Neural crest cell (in vitro differentiated cells): ENCODE data around the gene KRTAP1-3. TPM values are rescaled to one million over a fixed set of nuclear protein-coding genes. Genes with fewer than 3 reads are reported as not detected.

Experiments
- DNase-seq: peaks from one replicate; pipeline ENCODE4 v3.0.0; 2021; ENCODE audit warnings: low read depth, mixed read lengths, low spot score
- H3K27ac Mint-ChIP-seq: one replicate; pipeline ENCODE4 v1.8.0; 2021; ENCODE audit warnings: mild to moderate bottlenecking, mixed read lengths; ENCODE audit not compliant: unreplicated experiment
- H3K27me3 Mint-ChIP-seq: 2 replicates; pipeline ENCODE4 v1.8.0; 2021; ENCODE audit warnings: low read depth, mild to moderate bottlenecking, mixed read lengths
- H3K36me3 Mint-ChIP-seq: 2 replicates; pipeline ENCODE4 v1.8.0; 2021; ENCODE audit warnings: low read depth, mild to moderate bottlenecking, mixed read lengths
- H3K4me1 Mint-ChIP-seq: 2 replicates; pipeline ENCODE4 v1.8.0; 2021; ENCODE audit warnings: mixed read lengths
- H3K4me3 Mint-ChIP-seq: one replicate; pipeline ENCODE4 v1.8.0; 2021; ENCODE audit warnings: mild to moderate bottlenecking, mixed read lengths
- H3K9me3 Mint-ChIP-seq: 2 replicates; pipeline ENCODE4 v1.8.0; 2021; ENCODE audit warnings: mixed read lengths
- total RNA-seq: library from RNA; stranded (reverse); gene quantifications from 2 replicates; pipeline ENCODE4 v1.2.1, GENCODE V29; 2021
- TF ChIP-seq, protein P1 (sequence below): fragments of 200-600 bp; sonication (generic); conservative IDR thresholded peaks from 2 replicates; pipeline ENCODE4 v1.5.0; 2021; ENCODE audit warnings: antibody characterized with exemption, mild to moderate bottlenecking

KRTAP1-3 gene
- total RNA-seq, 1 donor from 2014 or later, result not detected

DNA sequence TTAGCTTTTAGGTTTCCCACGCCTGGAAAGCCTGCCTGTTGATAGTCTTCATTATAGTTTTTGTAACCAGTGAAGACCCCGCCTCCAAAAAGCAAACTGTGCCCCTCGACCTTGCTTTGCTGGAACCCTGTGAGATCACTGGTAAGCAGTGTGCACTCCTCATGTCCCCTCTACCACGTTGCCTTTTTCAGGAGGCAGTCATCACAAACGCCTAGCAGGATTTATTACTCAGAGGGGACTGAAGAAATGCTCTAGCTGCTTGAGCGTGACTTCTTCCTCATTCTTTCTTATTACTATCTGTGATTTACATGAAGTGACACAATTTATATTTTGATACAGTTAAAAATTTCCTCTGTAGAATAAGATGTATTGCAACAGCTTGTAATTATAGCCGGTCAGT lies 19.2 kb downstream of the KRTAP1-3 start:
- Mint-ChIP-seq H3K4me1 (peaks cover 5% of the 10 kb centered on the region), H3K36me3 (no peaks in the 10 kb centered on the region), H3K9me3 (no peaks in the 10 kb centered on the region), H3K27me3 (no peaks in the 10 kb centered on the region), H3K27ac (no peak overlapping the region), H3K4me3 (no peak overlapping the region)
- TF ChIP-seq, protein P1, sequence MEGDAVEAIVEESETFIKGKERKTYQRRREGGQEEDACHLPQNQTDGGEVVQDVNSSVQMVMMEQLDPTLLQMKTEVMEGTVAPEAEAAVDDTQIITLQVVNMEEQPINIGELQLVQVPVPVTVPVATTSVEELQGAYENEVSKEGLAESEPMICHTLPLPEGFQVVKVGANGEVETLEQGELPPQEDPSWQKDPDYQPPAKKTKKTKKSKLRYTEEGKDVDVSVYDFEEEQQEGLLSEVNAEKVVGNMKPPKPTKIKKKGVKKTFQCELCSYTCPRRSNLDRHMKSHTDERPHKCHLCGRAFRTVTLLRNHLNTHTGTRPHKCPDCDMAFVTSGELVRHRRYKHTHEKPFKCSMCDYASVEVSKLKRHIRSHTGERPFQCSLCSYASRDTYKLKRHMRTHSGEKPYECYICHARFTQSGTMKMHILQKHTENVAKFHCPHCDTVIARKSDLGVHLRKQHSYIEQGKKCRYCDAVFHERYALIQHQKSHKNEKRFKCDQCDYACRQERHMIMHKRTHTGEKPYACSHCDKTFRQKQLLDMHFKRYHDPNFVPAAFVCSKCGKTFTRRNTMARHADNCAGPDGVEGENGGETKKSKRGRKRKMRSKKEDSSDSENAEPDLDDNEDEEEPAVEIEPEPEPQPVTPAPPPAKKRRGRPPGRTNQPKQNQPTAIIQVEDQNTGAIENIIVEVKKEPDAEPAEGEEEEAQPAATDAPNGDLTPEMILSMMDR, result no peak
- no peak for DNase-seq

DNA sequence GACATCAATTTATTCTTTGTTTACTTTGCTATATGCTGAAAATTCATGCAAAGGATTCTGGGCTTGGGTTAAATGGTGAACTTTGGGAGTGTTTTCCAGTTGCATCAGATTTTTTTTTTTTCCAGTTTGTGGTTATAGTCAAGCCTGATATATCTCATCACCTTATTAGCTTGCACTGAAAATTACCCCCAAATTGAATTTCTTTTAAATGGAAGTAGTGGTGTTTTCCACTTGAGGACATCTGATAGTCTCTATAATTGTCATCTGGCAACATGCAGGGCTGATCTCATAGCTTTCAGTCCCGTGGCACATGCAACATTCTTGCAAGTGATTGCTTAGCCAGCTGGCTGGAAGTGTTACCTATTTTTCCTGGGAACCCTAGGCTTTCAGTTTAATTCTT lies 21.1 kb downstream of the KRTAP1-3 start:
- no peaks in the 10 kb centered on the region for H3K36me3 Mint-ChIP-seq
- no peak overlapping the region for H3K4me3 Mint-ChIP-seq
- H3K9me3 Mint-ChIP-seq, result no peaks in the 10 kb centered on the region
- no peak for DNase-seq
- H3K4me1 Mint-ChIP-seq, result peaks cover 5% of the 10 kb centered on the region
- no peaks in the 10 kb centered on the region for H3K27me3 Mint-ChIP-seq
- TF ChIP-seq, protein P1, result no peak
- H3K27ac Mint-ChIP-seq, result no peak overlapping the region

DNA sequence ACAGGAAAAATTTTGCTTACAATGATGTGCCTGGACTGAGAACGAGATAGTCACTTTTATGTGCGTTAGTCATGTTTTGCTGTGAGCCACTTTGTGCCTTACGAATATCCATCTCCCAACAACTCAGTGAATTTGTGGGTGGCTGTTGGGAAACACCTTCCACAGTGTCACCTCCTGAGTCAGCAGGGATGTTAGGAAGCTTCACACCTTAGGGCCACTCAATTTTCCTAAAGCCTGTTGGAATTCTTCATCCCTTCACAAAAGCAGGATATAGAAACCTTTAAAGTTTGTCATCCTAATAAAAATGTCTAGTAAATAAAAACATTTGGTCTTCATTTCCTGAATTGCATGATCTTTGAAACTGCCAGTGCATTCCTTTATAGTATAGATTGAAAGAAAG lies 21.5 kb downstream of the KRTAP1-3 start:
- DNase-seq, result no peak
- H3K4me1 Mint-ChIP-seq, result peaks cover 5% of the 10 kb centered on the region
- no peaks in the 10 kb centered on the region for H3K36me3 Mint-ChIP-seq
- no peaks in the 10 kb centered on the region for H3K9me3 Mint-ChIP-seq
- TF ChIP-seq, protein P1, result no peak
- H3K27ac Mint-ChIP-seq, result no peak overlapping the region
- no peaks in the 10 kb centered on the region for H3K27me3 Mint-ChIP-seq
- H3K4me3 Mint-ChIP-seq, result no peak overlapping the region

DNA sequence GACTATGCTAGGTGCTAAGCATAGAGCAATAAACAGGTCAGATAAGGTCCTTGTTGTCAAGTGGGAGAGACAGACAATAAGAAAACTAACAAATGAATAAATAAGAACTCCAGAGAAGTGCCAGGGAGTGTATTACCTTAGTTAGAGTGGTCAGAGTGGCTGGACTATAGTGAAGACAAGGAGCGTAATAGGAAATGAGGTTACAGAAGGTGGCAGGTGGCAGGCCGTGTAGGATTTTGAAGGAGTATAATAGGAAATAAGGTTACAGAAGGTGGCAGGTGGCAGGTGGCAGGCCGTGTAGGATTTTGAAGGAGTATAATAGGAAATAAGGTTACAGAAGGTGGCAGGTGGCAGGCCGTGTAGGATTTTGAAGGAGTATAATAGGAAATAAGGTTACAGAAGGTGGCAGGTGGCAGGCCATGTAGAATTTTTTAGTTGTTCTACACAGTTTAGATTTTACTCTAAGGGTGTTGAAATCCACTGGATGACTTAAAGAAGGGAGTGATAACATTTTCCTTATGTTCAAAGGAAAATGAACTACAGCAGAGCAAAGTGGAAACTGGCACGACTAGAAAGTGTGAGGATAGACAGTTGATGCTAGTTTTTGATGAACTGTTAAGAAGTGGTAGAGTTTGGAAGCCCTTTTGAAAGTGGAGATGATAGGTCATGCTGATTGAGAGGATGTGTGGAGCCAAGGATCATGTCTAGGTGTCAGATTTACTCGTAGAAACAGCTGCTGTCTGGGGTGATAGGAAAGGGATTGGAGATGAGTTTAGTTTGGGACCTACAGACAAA lies 22.2 kb downstream of the KRTAP1-3 start:
- H3K27ac Mint-ChIP-seq, result no peak overlapping the region
- no peaks in the 10 kb centered on the region for H3K9me3 Mint-ChIP-seq
- TF ChIP-seq, protein P1, result no peak
- DNase-seq, result no peak
- peaks cover 5% of the 10 kb centered on the region for H3K4me1 Mint-ChIP-seq
- H3K4me3 Mint-ChIP-seq, result no peak overlapping the region
- H3K36me3 Mint-ChIP-seq, result no peaks in the 10 kb centered on the region
- no peaks in the 10 kb centered on the region for H3K27me3 Mint-ChIP-seq

DNA sequence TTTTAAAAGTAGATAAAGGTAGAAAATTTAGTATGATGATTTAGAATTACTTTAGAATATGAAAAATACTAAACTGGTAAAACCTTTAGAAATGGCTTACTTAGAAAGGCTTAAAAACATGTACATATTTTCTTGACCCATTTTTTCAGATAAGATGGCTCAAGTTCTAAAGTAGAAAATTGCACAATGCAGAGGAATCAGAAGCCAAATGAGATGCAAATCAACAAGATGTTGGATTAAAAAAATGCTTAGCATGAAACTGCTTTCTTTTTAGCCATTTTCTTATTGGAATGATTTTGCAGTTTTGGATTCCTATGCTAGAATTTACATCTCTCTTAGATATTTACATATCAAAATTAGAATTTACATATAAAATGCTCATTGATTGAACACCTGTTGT lies 24.2 kb downstream of the KRTAP1-3 start:
- Mint-ChIP-seq H3K27ac (no peak overlapping the region), H3K27me3 (no peaks in the 10 kb centered on the region), H3K36me3 (no peaks in the 10 kb centered on the region), H3K9me3 (no peaks in the 10 kb centered on the region), H3K4me1 (no peaks in the 10 kb centered on the region), H3K4me3 (no peak overlapping the region)
- no peak for DNase-seq
- TF ChIP-seq, protein P1, result no peak
